H1 (cell line): ENCODE results near the gene KRT84. TPM values are rescaled to one million over a fixed set of nuclear protein-coding genes. Genes with fewer than 3 reads are reported as not detected.

Source experiments
- CTCF ChIA-PET: fragments of 300-600 bp; sonication (Branson Sonifier 250); formaldehyde crosslinking; loops from one replicate; lab custom pipeline; 2021; ENCODE audit not compliant: partially characterized antibody; lab: Charles Lee
- POLR2A ChIA-PET: fragments of 300-600 bp; sonication (Branson Sonifier 250); formaldehyde crosslinking; loops from one replicate; lab custom pipeline; 2021; ENCODE audit warnings: inconsistent platforms; ENCODE audit not compliant: partially characterized antibody; lab: Charles Lee
- DNase-seq, 2 experiments: peaks; one replicate each; pipeline versions ENCODE4 v3.0.0 to v3.0.0-alpha.2; 2010 to 2022; ENCODE audit warnings: low spot score in 2 of 2, low read depth in 1 of 2, mixed read lengths in 1 of 2
- FAIRE-seq: peaks from 2 replicates; lab custom pipeline; 2011; peaks lifted over from hg19 to GRCh38; lab: Jason Lieb, UNC
- H2AFZ ChIP-seq: 2 replicates; pipeline ENCODE4 v1.8.1; 2012; ENCODE audit warnings: low read length, inconsistent platforms
- H2AK5ac ChIP-seq: 2 replicates; pipeline ENCODE4 v1.6.1; 2013; ENCODE audit warnings: low read depth, low read length
- H2BK120ac ChIP-seq: replicated peaks from 2 replicates; pipeline ENCODE3; 2013; ENCODE audit warnings: low read depth, low read length, inconsistent platforms
- H2BK12ac ChIP-seq: 2 replicates; pipeline ENCODE4 v1.6.1; 2013; ENCODE audit warnings: low read depth, low read length
- H2BK15ac ChIP-seq: 2 replicates; pipeline ENCODE4 v1.6.1; 2013; ENCODE audit warnings: low read length
- H2BK20ac ChIP-seq: 2 replicates; pipeline ENCODE4 v1.6.1; 2013; ENCODE audit warnings: low read length
- H2BK5ac ChIP-seq: 2 replicates; pipeline ENCODE4 v1.6.1; 2013; ENCODE audit warnings: low read depth, low read length
- H3K14ac ChIP-seq: 2 replicates; pipeline ENCODE4 v1.6.1; 2013; ENCODE audit warnings: inconsistent platforms; ENCODE audit not compliant: insufficient read length
- H3K18ac ChIP-seq: 2 replicates; pipeline ENCODE4 v1.6.1; 2013; ENCODE audit warnings: low read length; ENCODE audit errors: extremely low read depth
- H3K23ac ChIP-seq: 2 replicates; pipeline ENCODE4 v1.6.1; 2013; ENCODE audit warnings: inconsistent platforms; ENCODE audit not compliant: insufficient read length
- H3K23me2 ChIP-seq: 2 replicates; pipeline ENCODE4 v1.6.1; 2013; ENCODE audit warnings: low read depth, low read length
- H3K27ac ChIP-seq: 2 replicates; pipeline ENCODE4 v1.6.1; 2011; ENCODE audit warnings: low read depth, low read length, inconsistent platforms
- H3K27me3 ChIP-seq, 4 experiments: replicated peaks in 1 of 4; 1 replicate in 1 of 4; 2 replicates in 3 of 4; pipeline versions ENCODE4 v1.6.1 to v1.8.1; 2011 to 2013; ENCODE audit warnings: low read length in 3 of 4, mild to moderate bottlenecking in 3 of 4, inconsistent platforms in 2 of 4, mixed read lengths in 2 of 4, moderate library complexity in 1 of 4; ENCODE audit not compliant: control insufficient read depth in 3 of 4, insufficient read depth in 3 of 4; ENCODE audit errors: extremely low read depth in 1 of 4
- H3K36me3 ChIP-seq, 4 experiments: 2 replicates each; pipeline versions ENCODE4 v1.6.1 to v1.8.1; 2011 to 2013; ENCODE audit warnings: mild to moderate bottlenecking in 4 of 4, low read length in 3 of 4, moderate library complexity in 2 of 4, control low read depth in 1 of 4, inconsistent platforms in 1 of 4; ENCODE audit not compliant: insufficient read depth in 4 of 4, control insufficient read depth in 2 of 4
- H3K4ac ChIP-seq: replicated peaks from 2 replicates; pipeline ENCODE3; 2013; ENCODE audit warnings: low read length, low read depth, mixed read lengths, inconsistent platforms; ENCODE audit not compliant: insufficient read length
- H3K4me1 ChIP-seq, 4 experiments: replicated peaks in 1 of 4; 1 replicate in 1 of 4; 2 replicates in 3 of 4; pipeline versions ENCODE4 v1.6.1 to v1.8.1; 2011 to 2013; ENCODE audit warnings: low read length in 3 of 4, inconsistent platforms in 2 of 4, mixed read lengths in 1 of 4; ENCODE audit not compliant: insufficient read depth in 4 of 4, control insufficient read depth in 3 of 4
- H3K4me2 ChIP-seq, 2 experiments: 2 replicates each; pipeline versions ENCODE4 v1.6.1 to v1.8.1; 2011 to 2013; ENCODE audit warnings: low read depth in 2 of 2, low read length in 2 of 2, control low read depth in 1 of 2, inconsistent platforms in 1 of 2, mild to moderate bottlenecking in 1 of 2; ENCODE audit not compliant: insufficient read depth in 1 of 2
- H3K4me3 ChIP-seq, 4 experiments: fragments of 200-600, 300-600 bp in 1 of 4; sonication (generic), shearing (Covaris generic), sonication (Bioruptor Twin) in 1 of 4; 2 replicates each; pipeline versions ENCODE4 v1.5.1 to v1.8.1; 2011 to 2016; ENCODE audit warnings: low read length in 4 of 4, low read depth in 3 of 4, control low read depth in 2 of 4, inconsistent platforms in 2 of 4, mild to moderate bottlenecking in 2 of 4, mixed read lengths in 1 of 4, moderate library complexity in 1 of 4; ENCODE audit not compliant: insufficient read depth in 2 of 4; ENCODE audit errors: extremely low read depth in 1 of 4
- H3K56ac ChIP-seq: replicated peaks from 2 replicates; pipeline ENCODE3; 2013; ENCODE audit warnings: low read depth, mild to moderate bottlenecking, mixed read lengths, low read length, inconsistent platforms; ENCODE audit not compliant: insufficient read length
- H3K79me1 ChIP-seq: 2 replicates; pipeline ENCODE4 v1.6.1; 2013; ENCODE audit warnings: low read depth, low read length, control low read depth
- H3K79me2 ChIP-seq, 2 experiments: 2 replicates each; pipeline versions ENCODE4 v1.6.1 to v1.8.1; 2012 to 2013; ENCODE audit warnings: low read length in 2 of 2, mild to moderate bottlenecking in 2 of 2, inconsistent platforms in 1 of 2; ENCODE audit not compliant: insufficient read depth in 2 of 2, control insufficient read depth in 1 of 2
- H3K9ac ChIP-seq, 4 experiments: replicated peaks in 1 of 4; 1 replicate in 1 of 4; 2 replicates in 3 of 4; pipeline versions ENCODE4 v1.6.1 to v1.8.1; 2011 to 2013; ENCODE audit warnings: low read depth in 3 of 4, low read length in 3 of 4, control low read depth in 2 of 4, mild to moderate bottlenecking in 2 of 4, moderate library complexity in 2 of 4, inconsistent platforms in 1 of 4; ENCODE audit errors: extremely low read depth in 1 of 4
- H3K9me3 ChIP-seq, 2 experiments: 2 replicates each; pipeline versions ENCODE4 v1.6.1 to v1.8.1; 2012 to 2013; ENCODE audit warnings: mild to moderate bottlenecking in 2 of 2, moderate library complexity in 2 of 2, control low read depth in 1 of 2, inconsistent platforms in 1 of 2, low read depth in 1 of 2, low read length in 1 of 2, mixed read lengths in 1 of 2; ENCODE audit not compliant: insufficient read depth in 2 of 2
- H4K20me1 ChIP-seq, 2 experiments: replicated peaks in 1 of 2; 2 replicates each; pipeline versions ENCODE3 to v1.8.1; 2011 to 2013; ENCODE audit warnings: inconsistent platforms in 2 of 2, low read length in 2 of 2, mild to moderate bottlenecking in 1 of 2; ENCODE audit not compliant: insufficient read depth in 2 of 2, control insufficient read depth in 1 of 2
- H4K5ac ChIP-seq: 2 replicates; pipeline ENCODE4 v1.6.1; 2013; ENCODE audit warnings: low read length, low read depth, mixed read lengths, inconsistent platforms; ENCODE audit not compliant: insufficient read length
- H4K8ac ChIP-seq: 2 replicates; pipeline ENCODE4 v1.8.0; 2013; ENCODE audit warnings: mild to moderate bottlenecking, moderate library complexity, low read length, inconsistent platforms; ENCODE audit not compliant: insufficient read depth; ENCODE audit errors: extremely low read depth
- H4K91ac ChIP-seq: replicated peaks from 2 replicates; pipeline ENCODE3; 2013; ENCODE audit warnings: low read length, mixed read lengths, inconsistent platforms; ENCODE audit not compliant: insufficient read length
- ASH2L ChIP-seq: fragments of 200-600, 300-600 bp; sonication (generic); IDR thresholded peaks from one replicate; pipeline ENCODE4 v1.7.1; 2017; ENCODE audit warnings: low read length
- ATF3 ChIP-seq: IDR thresholded peaks from 2 replicates; pipeline ENCODE4 v1.6.1; 2011; ENCODE audit warnings: low read depth, mild to moderate bottlenecking, low read length; ENCODE audit not compliant: insufficient read depth
- BRCA1 ChIP-seq: IDR thresholded peaks from 2 replicates; pipeline ENCODE4 v1.6.1; 2012; ENCODE audit warnings: low read depth, low read length, improper control_type of control experiment
- CBX8 ChIP-seq: fragments of 300-800, 300-1000 bp; sonication (generic); IDR thresholded peaks from 2 replicates; pipeline ENCODE4 v1.7.1; 2016; ENCODE audit warnings: low read depth, low read length, borderline replicate concordance
- EZH2 ChIP-seq: fragments of 200-600 bp; sonication (generic); IDR thresholded peaks from 2 replicates; pipeline ENCODE4 v1.7.1; 2012; ENCODE audit warnings: low read depth, mild to moderate bottlenecking, moderate library complexity, low read length, inconsistent platforms; ENCODE audit not compliant: severe bottlenecking
- GABPA ChIP-seq: IDR thresholded peaks from 2 replicates; pipeline ENCODE4 v1.6.1; 2011; ENCODE audit warnings: mild to moderate bottlenecking, low read length, moderate library complexity, borderline replicate concordance; ENCODE audit not compliant: insufficient read depth
- GTF2F1 ChIP-seq: IDR thresholded peaks from 2 replicates; pipeline ENCODE4 v1.6.1; 2012; ENCODE audit warnings: low read depth, low read length, improper control_type of control experiment, borderline replicate concordance
- JUN ChIP-seq: IDR thresholded peaks from 2 replicates; pipeline ENCODE4 v1.6.1; 2011; ENCODE audit warnings: low read depth, mild to moderate bottlenecking, improper control_type of control experiment, low read length
- RBBP5 ChIP-seq: IDR thresholded peaks from 2 replicates; pipeline ENCODE4 v1.7.1; 2012; ENCODE audit warnings: low read depth, mild to moderate bottlenecking, inconsistent platforms, low read length, moderate library complexity, borderline replicate concordance
- SIN3A ChIP-seq, 2 experiments: IDR thresholded peaks in 1 of 2; conservative IDR thresholded peaks in 1 of 2; 2 replicates each; pipeline ENCODE4 v1.6.1; 2011 to 2012; ENCODE audit warnings: low read length in 2 of 2, improper control_type of control experiment in 1 of 2, low read depth in 1 of 2, mild to moderate bottlenecking in 1 of 2
- SP2 ChIP-seq: IDR thresholded peaks from 2 replicates; pipeline ENCODE4 v1.6.1; 2012; ENCODE audit warnings: mild to moderate bottlenecking, low read length, inconsistent platforms
- SP4 ChIP-seq: IDR thresholded peaks from 2 replicates; pipeline ENCODE4 v1.6.1; 2012; ENCODE audit warnings: low read length, inconsistent platforms
- YY1 ChIP-seq: IDR thresholded peaks from 2 replicates; pipeline ENCODE4 v1.6.1; 2011; ENCODE audit warnings: low read depth, mild to moderate bottlenecking, low read length
- ZNF274 ChIP-seq: IDR thresholded peaks from 2 replicates; pipeline ENCODE4 v1.7.0; 2012; ENCODE audit warnings: low read length, borderline replicate concordance; ENCODE audit errors: extremely low read depth
- WGBS, 2 experiments: shearing (Covaris generic) in 1 of 2; methylation state at CpG; one replicate each; pipeline versions ENCODE4 v1.1.6 to v1.1.7; 2013 to 2015; ENCODE audit warnings: low lambda C conversion rate in 2 of 2, mixed read lengths in 2 of 2, inconsistent platforms in 1 of 2, low coverage in 1 of 2, missing lambda C conversion rate in 1 of 2; ENCODE audit not compliant: insufficient replicate concordance in 2 of 2, insufficient coverage in 1 of 2, insufficient read length in 1 of 2; ENCODE audit errors: extremely low coverage in 1 of 2, missing lambda C conversion rate in 1 of 2; 5-methylcytosine and 5-hydroxymethylcytosine counted together
- polyA plus RNA-seq, 7 experiments: library from polyadenylated mRNA; depleted of rRNA in 3 of 7; stranded (reverse) in 5 of 7; unstranded in 2 of 7; fragments of >200 nt in 5 of 7; fragments of 200-250 nt in 2 of 7; gene quantifications; 1 replicate in 5 of 7; 2 replicates in 1 of 7; 4 replicates in 1 of 7; pipeline versions ENCODE4 v1.2.1 to v1.2.3, GENCODE V29; 2011 to 2013; ENCODE audit warnings: missing spikeins in 2 of 7, mixed read lengths in 2 of 7
- total RNA-seq: library from RNA; stranded (reverse); fragmentation: NEBNext Ultra II Directional; extraction: Animal tissue kit (Norgen Biotek cat#: 25700); gene quantifications from 2 replicates; pipeline ENCODE4 v1.2.1, GENCODE V29; 2021

Gene KRT84
- total and polyA plus RNA-seq, 2 of the 8 experiments (the other 6 are each of a cell fraction or from before 2014, with no cell fraction given) = not detected

- no peak overlapping the region for H2AFZ ChIP-seq
Measured at GRCh38 chr12:52382854-52383253, 2.6 kb downstream of the KRT84 start.

More at GRCh38 chr12:52382854-52383253, 2.6 kb downstream of the KRT84 start:
- no peak for FAIRE-seq
- Histone ChIP-seq H3K4me2 (no peak overlapping the region), H3K27ac (no peak overlapping the region), H2AK5ac (no peak overlapping the region), H3K23me2 (no peaks in the 10 kb centered on the region), H2BK120ac (no peak overlapping the region), H2BK5ac (no peak overlapping the region), H3K18ac (no peak overlapping the region), H3K27me3 (no peaks in the 10 kb centered on the region), H3K56ac (no peak overlapping the region), H3K23ac (no peak overlapping the region), H3K79me1 (no peaks in the 10 kb centered on the region; the same call in 1 of the 2 replicates), H3K9me3 (no peaks in the 10 kb centered on the region), H3K4me1 (no peaks in the 10 kb centered on the region), H4K20me1 (no peaks in the 10 kb centered on the region), H2BK20ac (no peak overlapping the region), H3K79me2 (no peaks in the 10 kb centered on the region), H3K4me3 (no peak overlapping the region), H4K91ac (no peak overlapping the region), H2BK15ac (no peak overlapping the region), H2BK12ac (no peak overlapping the region), H3K14ac (no peak overlapping the region), H3K9ac (no peak overlapping the region), H4K8ac (no peak overlapping the region), H3K36me3 (no peaks in the 10 kb centered on the region), H3K4ac (no peak overlapping the region), H4K5ac (no peak overlapping the region)
- POLR2A ChIA-PET = no interaction called here
- 78% methylated on average over 2 of the region's 2 CpGs; no CpG with 5 or more reads in 1 of the 2 experiments for WGBS, 2 experiments
- CTCF ChIA-PET = interaction anchor here (0.9 to 11.3 kb wide), 11 partner anchors 9 to 598 kb away, joined by 3 to 112 read pairs (median 6); partner anchors contain the start of gene KRT85
- TF ChIP-seq SIN3A (conservative IDR thresholded peaks at IDR 0.05 in 1 of 2, IDR thresholded peaks at IDR 0.05 in 1 of 2; ENCODE audit: low read depth in 1 of 2, low read length in 2 of 2) = no peak
- TF ChIP-seq JUN = no peak
- TF ChIP-seq GABPA = no peak
- no peak for TF ChIP-seq SP2
- TF ChIP-seq ZNF274 = no peak
- TF ChIP-seq GTF2F1 = no peak
- no peak for TF ChIP-seq CBX8
- no peak for TF ChIP-seq EZH2
- TF ChIP-seq ASH2L = no peak
- TF ChIP-seq YY1 = no peak
- TF ChIP-seq SP4 = no peak
- TF ChIP-seq BRCA1 = no peak
- no peak for TF ChIP-seq RBBP5
- no peak for TF ChIP-seq ATF3
- no peak for DNase-seq
